ENCODE results near the gene RNF7.

DNA sequence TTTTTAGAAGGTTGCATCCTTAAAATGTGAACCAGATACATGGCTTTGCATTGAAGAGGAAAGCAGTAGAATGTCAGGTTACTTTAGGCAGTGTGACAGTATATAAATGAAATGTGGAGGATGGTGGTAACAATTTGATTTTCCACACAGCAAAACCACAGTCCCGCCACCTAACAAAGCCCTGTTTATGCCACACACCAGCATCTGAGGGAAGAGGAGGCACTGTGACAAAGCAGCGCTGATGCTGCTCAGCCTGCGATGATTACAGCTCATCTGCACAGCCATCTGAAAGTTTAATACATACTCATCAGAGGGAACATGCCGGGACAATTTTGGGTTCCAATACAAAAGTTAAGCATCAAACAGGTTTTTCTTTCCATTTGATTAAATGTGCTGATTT lies 8.9 kb downstream of the RNF7 start:
- TF ChIP-seq EZH2 (IDR thresholded peaks at IDR 0.05) (no peak), POLR2AphosphoS5 (IDR thresholded peaks at IDR 0.05; ENCODE audit: borderline replicate concordance, low read depth, low read length) (no peak)

Data from SK-N-MC (cell line).